ENCODE data around the gene UNC119B. TPM values are rescaled to one million over a fixed set of nuclear protein-coding genes. Genes with fewer than 3 reads are reported as not detected.

UNC119B gene
- total RNA-seq, 2 experiments from 2014 or later, result 17.2 to 27.4 TPM

DNA sequence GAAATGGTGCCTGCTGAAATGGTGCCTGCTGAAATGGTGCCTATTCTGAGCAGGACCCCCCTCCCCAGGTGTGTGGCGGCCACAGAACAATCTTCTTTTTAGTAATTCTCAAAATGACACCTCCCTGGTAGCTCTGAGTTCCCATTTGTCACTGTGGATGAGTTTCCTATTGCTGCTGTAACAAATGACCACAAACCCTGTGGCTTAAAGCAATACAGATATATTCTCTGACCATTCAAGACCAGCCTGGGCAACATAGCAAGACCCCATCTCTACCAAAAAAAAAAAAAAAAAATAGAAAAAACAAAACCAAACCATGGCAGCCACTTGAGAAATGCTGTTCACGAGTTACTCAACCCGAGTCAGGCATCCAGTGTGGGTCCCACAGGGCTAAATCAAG is 23.3 kb downstream of the UNC119B start:
- H3K4me2 ChIP-seq (ENCODE audit: low read length), result no peak overlapping the region
- no peaks in the 10 kb centered on the region for H3K4me1 ChIP-seq (ENCODE audit: insufficient read depth, low read length, poor library complexity, severe bottlenecking)
- H3K36me3 ChIP-seq (ENCODE audit: insufficient read depth, low read length), result peaks cover 6% of the 10 kb centered on the region; the same call in 1 of the 2 replicates
- ChIA-PET CTCF (ENCODE audit: unreplicated experiment) (no interaction called here), POLR2A (no interaction called here)
- TF ChIP-seq, protein P1, sequence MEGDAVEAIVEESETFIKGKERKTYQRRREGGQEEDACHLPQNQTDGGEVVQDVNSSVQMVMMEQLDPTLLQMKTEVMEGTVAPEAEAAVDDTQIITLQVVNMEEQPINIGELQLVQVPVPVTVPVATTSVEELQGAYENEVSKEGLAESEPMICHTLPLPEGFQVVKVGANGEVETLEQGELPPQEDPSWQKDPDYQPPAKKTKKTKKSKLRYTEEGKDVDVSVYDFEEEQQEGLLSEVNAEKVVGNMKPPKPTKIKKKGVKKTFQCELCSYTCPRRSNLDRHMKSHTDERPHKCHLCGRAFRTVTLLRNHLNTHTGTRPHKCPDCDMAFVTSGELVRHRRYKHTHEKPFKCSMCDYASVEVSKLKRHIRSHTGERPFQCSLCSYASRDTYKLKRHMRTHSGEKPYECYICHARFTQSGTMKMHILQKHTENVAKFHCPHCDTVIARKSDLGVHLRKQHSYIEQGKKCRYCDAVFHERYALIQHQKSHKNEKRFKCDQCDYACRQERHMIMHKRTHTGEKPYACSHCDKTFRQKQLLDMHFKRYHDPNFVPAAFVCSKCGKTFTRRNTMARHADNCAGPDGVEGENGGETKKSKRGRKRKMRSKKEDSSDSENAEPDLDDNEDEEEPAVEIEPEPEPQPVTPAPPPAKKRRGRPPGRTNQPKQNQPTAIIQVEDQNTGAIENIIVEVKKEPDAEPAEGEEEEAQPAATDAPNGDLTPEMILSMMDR (conservative IDR thresholded peaks at IDR 0.05; ENCODE audit: low read length), result no peak
- TF ChIP-seq EZH2phosphoT487 (IDR thresholded peaks at IDR 0.05; ENCODE audit: borderline replicate concordance, low read depth, low read length), result no peak
- no peaks in the 10 kb centered on the region for H3K9me2 ChIP-seq (ENCODE audit: insufficient read depth, low read length)
- no peak overlapping the region for H2AFZ ChIP-seq (ENCODE audit: low read length)
- H3K27ac ChIP-seq (ENCODE audit: low read depth, low read length, poor library complexity, severe bottlenecking), result no peak overlapping the region
- no peaks in the 10 kb centered on the region for H3K79me2 ChIP-seq (ENCODE audit: insufficient read depth, low read depth, low read length)
- H4K20me1 ChIP-seq (ENCODE audit: insufficient read depth, low read length), result no peaks in the 10 kb centered on the region
- intact Hi-C loops (cut with micrococcal nuclease; ENCODE audit: unreplicated experiment), result no loop called here
- H3K4me3 ChIP-seq (ENCODE audit: low read depth, low read length, poor library complexity, severe bottlenecking), result no peak overlapping the region
- no peaks in the 10 kb centered on the region for H3K9me3 ChIP-seq (ENCODE audit: low read length)
- BruUV-seq (replicated peaks), result no TSS peak
- DNase-seq (ENCODE audit: low spot score), result no peak

GRCh38 chr12:120734210-120734609 is 24.0 kb downstream of the UNC119B start:
- H3K9me2 ChIP-seq (ENCODE audit: insufficient read depth, low read length), result no peaks in the 10 kb centered on the region
- no peaks in the 10 kb centered on the region for H3K9me3 ChIP-seq (ENCODE audit: low read length)
- TF ChIP-seq, protein P1 (conservative IDR thresholded peaks at IDR 0.05; ENCODE audit: low read length), result no peak
- no peak for TF ChIP-seq EZH2phosphoT487 (IDR thresholded peaks at IDR 0.05; ENCODE audit: borderline replicate concordance, low read depth, low read length)
- H2AFZ ChIP-seq (ENCODE audit: low read length), result no peak overlapping the region
- ChIA-PET CTCF (ENCODE audit: unreplicated experiment) (no interaction called here), POLR2A (no interaction called here)
- H3K4me2 ChIP-seq (ENCODE audit: low read length), result no peak overlapping the region
- H4K20me1 ChIP-seq (ENCODE audit: insufficient read depth, low read length), result no peaks in the 10 kb centered on the region
- H3K27ac ChIP-seq (ENCODE audit: low read depth, low read length, poor library complexity, severe bottlenecking), result no peak overlapping the region
- no peak overlapping the region for H3K4me3 ChIP-seq (ENCODE audit: low read depth, low read length, poor library complexity, severe bottlenecking)
- H3K36me3 ChIP-seq (ENCODE audit: insufficient read depth, low read length), result peaks cover 6% of the 10 kb centered on the region; the same call in 1 of the 2 replicates
- no peak for DNase-seq (ENCODE audit: low spot score)
- H3K4me1 ChIP-seq (ENCODE audit: insufficient read depth, low read length, poor library complexity, severe bottlenecking), result no peaks in the 10 kb centered on the region
- intact Hi-C loops (cut with micrococcal nuclease; ENCODE audit: unreplicated experiment), result no loop called here
- BruUV-seq (replicated peaks), result no TSS peak
- H3K79me2 ChIP-seq (ENCODE audit: insufficient read depth, low read depth, low read length), result no peaks in the 10 kb centered on the region

GRCh38 chr12:120735181-120735580 is 24.9 kb downstream of the UNC119B start:
- intact Hi-C loops (cut with micrococcal nuclease; ENCODE audit: unreplicated experiment), result no loop called here
- Histone ChIP-seq H3K4me2 (ENCODE audit: low read length) (no peak overlapping the region), H3K27ac (ENCODE audit: low read depth, low read length, poor library complexity, severe bottlenecking) (no peak overlapping the region), H3K36me3 (ENCODE audit: insufficient read depth, low read length) (peaks cover 3% of the 10 kb centered on the region; the same call in 1 of the 2 replicates), H3K9me3 (ENCODE audit: low read length) (no peaks in the 10 kb centered on the region), H3K9me2 (ENCODE audit: insufficient read depth, low read length) (no peaks in the 10 kb centered on the region), H3K79me2 (ENCODE audit: insufficient read depth, low read depth, low read length) (no peaks in the 10 kb centered on the region), H3K4me3 (ENCODE audit: low read depth, low read length, poor library complexity, severe bottlenecking) (no peak overlapping the region), H4K20me1 (ENCODE audit: insufficient read depth, low read length) (no peaks in the 10 kb centered on the region), H3K4me1 (ENCODE audit: insufficient read depth, low read length, poor library complexity, severe bottlenecking) (no peaks in the 10 kb centered on the region), H2AFZ (ENCODE audit: low read length) (no peak overlapping the region)
- DNase-seq (ENCODE audit: low spot score), result no peak
- ChIA-PET CTCF (ENCODE audit: unreplicated experiment) (no interaction called here), POLR2A (interaction anchor here (0.7 kb wide), 1 partner anchor 269 kb away, joined by 5 read pairs; no protein-coding TSS in a partner anchor)
- BruUV-seq (replicated peaks), result no TSS peak
- TF ChIP-seq, protein P1 (conservative IDR thresholded peaks at IDR 0.05; ENCODE audit: low read length), result no peak
- no peak for TF ChIP-seq EZH2phosphoT487 (IDR thresholded peaks at IDR 0.05; ENCODE audit: borderline replicate concordance, low read depth, low read length)

Data from OCI-LY7 (cell line).